Measurements from ENCODE around the gene TMPRSS6.

The TMPRSS6 gene

DNA sequence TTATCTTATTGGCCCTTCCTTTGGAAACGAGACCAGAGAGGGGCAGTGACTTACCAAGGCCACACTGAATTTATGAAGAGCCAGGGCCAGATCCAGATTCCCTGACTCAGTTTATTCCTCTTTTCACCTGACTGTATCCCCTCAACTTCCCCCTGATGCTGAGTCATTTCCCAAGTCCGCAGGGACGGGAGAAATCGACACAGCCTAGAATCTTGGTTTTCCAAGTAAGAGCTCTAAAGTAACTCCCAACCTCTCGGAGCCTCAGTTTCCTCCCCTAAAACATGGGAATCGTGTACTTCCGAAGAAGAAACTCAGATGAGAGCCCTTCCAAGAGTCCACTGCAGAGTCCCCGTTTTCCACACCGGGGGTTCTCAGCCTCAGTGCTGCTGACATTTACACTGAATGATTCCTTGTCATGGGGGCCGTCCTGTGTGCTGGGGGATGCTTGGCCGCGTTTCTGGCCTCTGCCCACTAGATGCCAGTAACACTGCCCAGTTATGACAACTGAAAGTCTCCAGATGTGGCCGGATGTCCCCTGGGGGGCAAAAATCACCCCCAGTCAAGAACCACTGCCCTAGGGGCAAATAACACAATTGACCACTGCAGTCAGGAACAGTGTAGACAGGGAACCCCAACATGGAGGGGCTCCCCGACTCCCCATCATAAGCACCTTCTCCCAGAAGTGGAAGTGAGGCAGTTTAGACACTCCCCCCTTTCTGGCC, 78.8 kb downstream of the TMPRSS6 start:
- no peak for DNase-seq

DNA sequence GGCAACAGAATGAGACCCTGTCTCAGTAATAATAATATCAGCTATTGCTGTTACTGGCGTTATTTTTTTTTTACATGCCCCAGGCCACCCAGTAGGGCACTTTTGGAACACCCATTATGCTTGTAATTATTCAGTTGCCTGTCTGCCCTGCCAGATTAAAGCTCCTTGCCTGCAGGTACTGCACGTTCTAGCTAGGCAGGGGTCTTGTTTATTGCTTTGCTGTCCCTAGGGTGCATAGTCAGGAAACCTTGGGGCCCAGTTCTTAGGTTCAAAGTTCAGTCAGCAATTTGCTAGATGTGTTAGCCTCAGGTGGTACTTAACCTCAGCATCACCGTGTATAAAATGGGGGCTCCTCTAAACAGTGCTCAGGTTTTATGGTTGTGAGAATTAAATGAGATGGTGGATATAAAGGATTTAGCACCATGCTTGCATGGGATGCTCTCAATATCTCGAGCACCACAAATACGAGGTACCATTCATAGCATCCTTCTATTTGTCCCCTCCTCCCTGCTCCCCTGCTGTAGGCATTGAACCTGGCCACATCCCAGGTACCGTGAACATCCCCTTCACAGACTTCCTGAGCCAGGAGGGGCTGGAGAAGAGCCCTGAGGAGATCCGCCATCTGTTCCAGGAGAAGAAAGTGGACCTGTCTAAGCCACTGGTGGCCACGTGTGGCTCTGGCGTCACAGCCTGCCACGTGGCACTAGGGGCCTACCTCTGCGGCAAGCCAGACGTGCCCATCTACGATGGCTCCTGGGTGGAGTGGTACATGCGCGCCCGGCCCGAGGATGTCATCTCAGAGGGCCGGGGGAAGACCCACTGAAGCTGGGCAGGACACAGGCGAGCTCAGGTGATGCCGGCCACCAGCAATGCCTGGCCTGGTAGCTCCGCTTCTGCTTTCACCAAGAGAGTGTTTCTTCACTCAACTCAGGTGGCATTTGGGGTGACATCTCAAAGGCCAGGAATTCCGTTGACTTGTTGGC, 80.5 kb downstream of the TMPRSS6 start:
- DNase-seq: no peak

DNA sequence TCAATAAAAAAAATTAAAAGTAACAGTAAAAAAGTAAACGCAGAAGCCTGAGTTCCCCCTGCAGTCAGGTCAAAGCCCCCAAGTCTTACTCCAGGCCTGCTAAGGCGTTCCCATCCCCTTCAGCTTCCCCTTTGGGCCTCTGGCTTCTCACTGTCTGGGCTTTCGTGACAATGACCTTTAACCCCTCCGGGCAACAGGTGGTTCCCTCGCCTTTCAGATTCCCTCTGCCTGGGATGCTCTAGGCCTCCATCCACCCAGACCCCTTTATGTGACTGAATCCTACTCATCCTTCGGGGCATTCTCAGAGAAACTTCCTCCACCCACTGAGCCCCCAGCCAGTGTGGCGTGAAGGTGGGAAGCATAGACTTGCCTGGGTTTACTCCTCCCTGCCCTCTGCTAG, 82.0 kb downstream of the TMPRSS6 start:
- DNase-seq: no peak

DNA sequence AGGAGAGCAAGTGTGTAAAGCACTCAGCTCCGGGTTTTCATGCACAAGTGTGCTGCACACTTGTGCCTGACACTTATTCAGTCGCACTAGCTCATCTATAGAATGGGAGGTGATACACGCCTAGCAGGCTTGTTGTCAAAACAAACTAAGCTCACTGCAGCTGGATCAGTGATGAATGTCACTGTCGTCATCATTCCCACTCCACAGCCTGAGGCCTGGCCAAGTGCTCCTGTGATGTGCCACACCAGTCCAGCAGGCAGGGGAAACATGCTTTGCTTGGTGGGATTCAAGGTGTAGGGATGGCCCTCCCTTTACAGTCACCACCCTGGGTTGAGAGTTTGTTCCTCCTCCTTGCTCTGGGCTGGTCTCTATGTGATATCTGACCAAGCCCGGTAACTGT, 83.2 kb downstream of the TMPRSS6 start:
- DNase-seq: peak in 4 of 51 donors; percentile 9 to 31 (median 14)

DNA sequence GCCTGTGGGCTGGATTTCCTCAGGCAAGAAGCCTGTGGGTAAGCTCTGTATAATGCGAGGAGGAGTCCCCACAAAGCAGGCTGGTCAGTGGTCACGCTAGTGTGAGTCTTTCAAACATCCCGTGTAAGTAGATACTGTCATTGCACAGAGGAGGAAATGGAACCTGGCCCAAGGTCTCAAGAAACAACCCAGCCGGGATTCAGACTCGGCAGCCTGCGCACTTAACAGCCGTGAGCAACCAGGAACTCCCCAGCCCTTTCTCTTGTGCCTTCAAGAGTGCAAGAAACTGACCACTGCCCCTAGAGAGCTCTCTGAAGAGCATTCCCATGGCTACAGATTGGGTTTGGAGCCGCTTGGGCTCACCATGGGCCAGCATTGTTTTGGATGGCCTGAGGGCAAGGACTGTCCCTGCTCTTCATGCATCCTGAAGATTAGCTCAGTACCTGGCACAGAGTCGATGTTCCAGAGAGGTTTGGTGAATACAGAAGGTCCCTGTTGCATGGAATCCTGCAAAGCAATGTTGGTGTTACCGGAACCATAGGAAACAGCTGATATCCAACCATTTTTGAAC, 83.9 kb downstream of the TMPRSS6 start:
- DNase-seq: no peak

DNA sequence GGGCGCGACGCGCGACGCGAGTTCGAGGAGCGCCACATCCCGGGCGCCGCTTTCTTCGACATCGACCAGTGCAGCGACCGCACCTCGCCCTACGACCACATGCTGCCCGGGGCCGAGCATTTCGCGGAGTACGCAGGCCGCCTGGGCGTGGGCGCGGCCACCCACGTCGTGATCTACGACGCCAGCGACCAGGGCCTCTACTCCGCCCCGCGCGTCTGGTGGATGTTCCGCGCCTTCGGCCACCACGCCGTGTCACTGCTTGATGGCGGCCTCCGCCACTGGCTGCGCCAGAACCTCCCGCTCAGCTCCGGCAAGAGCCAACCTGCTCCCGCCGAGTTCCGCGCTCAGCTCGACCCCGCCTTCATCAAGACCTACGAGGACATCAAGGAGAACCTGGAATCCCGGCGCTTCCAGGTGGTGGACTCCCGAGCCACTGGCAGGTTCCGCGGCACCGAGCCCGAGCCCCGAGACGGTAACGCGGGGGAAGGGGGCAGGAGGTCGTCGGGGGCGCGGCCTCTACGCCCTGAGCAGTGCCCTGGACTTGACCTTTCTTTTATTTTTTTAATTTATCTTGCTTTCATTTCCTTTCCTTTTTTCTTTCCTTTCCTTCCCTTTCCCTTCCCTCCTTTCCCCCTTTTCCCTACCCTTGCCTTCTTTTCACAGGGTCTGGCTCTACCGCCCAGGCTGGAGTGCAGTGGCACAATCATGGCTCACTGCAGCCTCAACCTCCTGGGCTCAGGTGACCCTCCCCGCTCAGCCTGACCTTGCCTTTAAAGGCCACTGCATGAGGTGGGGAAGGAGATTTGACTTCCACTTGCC, 85.0 kb downstream of the TMPRSS6 start:
- no peak for DNase-seq

DNA sequence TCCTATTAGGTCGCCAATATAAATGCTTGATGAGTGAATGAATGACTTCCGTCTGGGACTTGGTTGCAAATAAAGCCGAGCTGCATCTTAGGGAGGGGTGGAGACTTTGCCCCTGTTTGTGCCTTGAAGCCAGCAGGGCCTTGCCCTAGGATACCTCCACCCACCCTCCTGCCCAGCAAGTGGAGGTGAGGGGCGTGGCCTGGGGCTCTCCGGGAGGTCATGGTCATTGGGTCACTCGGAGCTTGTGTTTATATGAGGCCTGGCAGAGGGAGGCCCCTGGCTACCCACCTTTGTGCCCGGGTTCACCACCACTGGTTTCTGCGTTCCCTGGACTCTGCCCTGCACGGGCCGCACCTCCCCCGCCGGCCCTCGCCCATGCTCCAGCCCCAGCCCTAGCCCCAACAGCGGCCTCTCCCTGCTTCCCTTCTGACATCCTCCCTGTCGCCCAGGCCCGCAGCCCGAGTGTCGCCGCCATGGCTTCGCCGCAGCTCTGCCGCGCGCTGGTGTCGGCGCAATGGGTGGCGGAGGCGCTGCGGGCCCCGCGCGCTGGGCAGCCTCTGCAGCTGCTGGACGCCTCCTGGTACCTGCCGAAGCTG, 85.7 kb downstream of the TMPRSS6 start:
- no peak for DNase-seq

DNA sequence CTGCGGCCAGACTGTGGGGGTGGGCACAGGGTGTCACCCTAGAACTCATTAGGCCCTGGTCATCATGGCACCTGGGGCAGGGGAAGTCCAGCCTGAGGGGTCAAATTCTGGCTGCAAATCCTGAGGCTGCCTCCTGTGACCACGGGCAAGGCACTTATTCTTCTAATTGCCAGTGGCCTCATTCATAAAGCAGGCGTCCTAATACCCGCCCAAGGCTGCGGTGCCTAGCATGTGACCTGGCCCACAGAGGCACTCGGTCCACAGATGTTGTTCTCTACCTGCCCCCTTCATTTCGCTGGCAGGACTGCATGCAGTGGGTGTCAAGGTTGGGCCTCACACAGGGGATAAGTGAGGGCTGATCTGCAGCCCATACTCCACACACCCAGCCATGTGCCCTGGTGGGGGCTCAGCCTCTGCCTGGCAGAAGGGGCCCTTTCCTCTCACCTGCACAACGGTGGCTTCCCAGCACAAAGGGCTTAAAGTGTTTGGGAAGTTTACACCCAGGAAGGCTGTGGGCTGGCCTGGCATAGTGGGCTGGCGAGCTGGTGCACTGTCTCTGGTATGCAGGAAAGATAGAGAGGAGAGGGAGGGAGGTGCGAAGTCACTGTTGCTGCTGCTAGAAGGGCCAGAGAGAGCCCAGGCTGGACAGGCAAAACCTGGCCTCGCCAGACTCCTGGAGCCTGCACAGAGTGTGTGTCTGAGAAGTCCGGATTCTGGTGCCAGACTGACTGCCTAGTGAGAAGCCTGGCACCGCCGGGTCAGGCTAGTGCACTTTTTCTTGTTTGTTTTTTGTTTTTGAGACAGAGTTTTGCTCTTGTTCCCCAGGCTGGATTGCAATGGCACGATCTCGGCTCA, 86.8 kb downstream of the TMPRSS6 start:
- peak in 12 of 51 donors; percentile 7 to 49 (median 22) for DNase-seq

DNA sequence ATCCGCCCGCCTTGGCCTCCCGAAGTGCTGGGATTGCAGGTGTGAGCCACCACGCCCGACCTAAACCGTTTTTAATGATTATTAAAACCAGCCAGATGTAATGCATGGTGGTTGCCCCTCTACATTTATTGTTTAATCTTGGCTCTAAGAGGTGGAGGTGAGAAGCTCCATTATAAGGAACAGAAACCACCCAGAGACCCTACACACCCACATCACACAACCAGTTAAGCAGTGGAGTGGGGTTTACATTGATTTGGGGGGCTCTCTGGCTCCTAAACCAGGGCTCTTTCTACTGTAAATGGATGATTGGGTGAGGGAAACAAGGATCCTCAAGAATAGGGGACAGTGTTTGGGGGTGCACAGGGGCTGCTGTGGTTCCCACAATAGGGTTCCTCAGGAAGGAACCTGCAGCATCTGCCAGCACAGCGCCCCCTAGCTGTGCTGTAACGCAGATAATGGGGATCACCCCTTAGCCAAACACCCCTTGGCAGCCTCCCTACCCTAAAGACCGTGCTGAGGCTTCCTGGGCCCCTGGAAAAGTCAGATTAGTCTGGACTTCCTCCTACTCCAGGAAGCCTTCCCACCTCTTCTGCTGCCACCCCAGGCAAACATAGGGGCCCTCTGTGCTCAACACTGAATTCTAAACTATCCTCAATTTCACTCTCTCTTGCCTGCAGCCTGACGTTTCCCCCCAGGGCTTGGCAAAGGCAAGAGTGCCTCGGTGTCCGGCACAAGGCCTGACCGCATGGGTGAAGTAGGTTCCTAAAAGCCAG, 87.6 kb downstream of the TMPRSS6 start:
- DNase-seq: peak in 19 of 51 donors; percentile 5 to 65 (median 26)

DNA sequence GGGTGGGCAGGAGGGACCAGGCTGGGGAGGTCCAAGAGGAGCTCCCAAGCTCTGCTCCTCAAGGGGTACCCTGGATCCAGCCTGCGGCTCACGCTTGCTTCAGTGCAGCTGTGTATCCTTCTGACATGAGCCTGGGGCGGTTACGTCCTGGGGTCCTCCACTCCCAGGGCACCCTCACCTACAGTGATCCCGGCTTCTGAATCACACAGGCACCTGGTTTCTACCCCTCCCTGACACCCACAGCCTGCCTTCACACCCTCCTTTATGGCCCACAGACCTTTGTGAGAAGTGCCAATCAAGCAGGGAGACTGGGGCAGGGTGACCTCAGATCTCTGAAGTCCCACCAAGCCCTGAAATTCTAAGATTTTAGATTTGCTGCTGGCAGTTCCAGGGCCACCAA, 88.5 kb downstream of the TMPRSS6 start:
- DNase-seq: no peak

DNA sequence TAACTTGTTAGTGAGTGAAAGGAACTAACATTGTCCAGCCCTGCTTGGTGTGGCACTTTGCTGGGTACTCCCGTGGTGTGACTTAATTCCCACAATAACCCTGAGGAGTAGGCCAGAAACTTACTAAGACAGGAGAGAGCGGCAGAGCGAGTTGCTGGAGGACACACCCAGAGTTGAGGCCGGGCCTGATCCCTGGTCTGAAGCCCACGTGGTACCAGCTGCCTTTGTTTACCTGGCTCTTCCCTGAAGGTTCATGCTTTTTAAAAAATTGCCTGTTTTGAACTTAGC, 89.4 kb downstream of the TMPRSS6 start:
- DNase-seq: peak in 12 of 51 donors; percentile 27 to 63 (median 46)

DNA sequence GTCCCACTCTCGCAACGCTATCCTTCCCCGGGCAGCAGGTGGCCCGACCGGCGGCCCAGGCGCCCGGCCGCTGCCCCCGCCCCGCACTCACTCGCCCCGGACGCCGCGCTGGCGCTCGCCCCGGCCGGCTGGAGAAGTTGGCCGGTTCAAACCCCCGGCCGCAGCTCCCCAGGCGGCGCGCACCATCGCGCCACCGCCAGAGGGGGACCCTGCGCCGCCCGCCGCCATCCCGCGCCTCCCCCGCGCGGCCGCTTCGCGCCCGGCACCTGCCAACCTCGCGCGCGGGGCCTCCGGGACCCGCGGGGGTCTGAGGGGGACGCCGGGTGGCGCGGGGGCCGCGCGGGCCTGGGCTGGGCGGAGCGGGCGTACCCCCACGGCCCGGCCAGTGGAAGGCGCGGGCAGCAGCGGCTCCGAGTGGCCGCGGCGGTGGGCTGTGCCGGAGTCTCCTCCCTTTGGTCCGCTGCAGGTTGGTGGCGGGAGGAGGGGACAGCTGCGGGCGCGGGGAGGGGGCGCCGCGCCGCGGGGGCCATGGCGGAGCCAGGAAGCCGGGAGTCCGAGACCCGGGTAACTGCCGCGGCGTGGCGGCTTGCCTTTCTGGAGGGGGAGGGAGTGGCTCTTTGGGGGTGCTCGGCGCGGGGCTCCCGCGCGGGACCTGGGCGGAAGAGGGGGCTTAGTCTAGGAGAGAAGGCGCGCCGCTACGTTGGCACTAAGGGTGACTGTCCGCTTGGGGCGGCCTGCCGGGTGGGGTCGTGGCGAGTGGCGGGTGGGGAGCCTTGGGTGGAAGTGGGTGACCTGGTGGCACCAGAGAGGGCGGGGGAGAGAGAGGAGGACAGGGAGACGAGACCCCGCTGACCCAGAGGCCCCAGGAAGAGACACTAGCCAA, 90.0 kb downstream of the TMPRSS6 start, which contains the start of the genes MPST and TST:
TSS of gene MPST (plus strand) at position 434 of the 883 bp plus-strand sequence. CDS start at position 529, 95 bp downstream.
TSS of gene TST (minus strand) at position 139 of the 883 bp plus-strand sequence. CDS start 715 bp downstream, outside the sequence.
- peak in 50 of 51 donors; percentile 25 to 87 (median 74) for DNase-seq

DNA sequence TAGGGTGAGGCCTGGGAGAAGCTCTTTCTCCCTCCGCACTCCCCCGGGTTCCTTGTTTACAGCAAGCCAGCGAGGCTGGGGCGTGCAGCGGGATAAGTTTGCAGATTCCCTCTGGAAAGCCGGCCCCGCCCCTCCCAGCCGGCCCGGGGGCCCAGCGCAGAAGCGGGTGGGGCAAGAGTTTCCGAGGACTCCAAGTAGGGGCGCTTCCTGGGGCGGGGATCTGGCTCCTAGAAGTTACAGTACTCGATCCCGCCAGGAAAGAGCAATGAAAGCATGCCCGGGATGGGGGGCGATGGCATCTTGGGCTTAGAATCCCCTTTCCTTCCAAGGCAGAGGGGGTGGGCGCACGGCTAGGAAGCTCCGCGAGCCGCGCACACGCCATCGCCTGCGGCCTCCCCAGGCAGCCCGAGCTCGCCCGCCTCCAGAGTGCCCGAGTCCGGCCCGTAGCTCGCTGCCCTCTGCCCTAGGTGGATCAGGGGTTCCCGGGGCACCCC, 90.7 kb downstream of the TMPRSS6 start:
- peak in 24 of 51 donors; percentile 24 to 69 (median 49) for DNase-seq

DNA sequence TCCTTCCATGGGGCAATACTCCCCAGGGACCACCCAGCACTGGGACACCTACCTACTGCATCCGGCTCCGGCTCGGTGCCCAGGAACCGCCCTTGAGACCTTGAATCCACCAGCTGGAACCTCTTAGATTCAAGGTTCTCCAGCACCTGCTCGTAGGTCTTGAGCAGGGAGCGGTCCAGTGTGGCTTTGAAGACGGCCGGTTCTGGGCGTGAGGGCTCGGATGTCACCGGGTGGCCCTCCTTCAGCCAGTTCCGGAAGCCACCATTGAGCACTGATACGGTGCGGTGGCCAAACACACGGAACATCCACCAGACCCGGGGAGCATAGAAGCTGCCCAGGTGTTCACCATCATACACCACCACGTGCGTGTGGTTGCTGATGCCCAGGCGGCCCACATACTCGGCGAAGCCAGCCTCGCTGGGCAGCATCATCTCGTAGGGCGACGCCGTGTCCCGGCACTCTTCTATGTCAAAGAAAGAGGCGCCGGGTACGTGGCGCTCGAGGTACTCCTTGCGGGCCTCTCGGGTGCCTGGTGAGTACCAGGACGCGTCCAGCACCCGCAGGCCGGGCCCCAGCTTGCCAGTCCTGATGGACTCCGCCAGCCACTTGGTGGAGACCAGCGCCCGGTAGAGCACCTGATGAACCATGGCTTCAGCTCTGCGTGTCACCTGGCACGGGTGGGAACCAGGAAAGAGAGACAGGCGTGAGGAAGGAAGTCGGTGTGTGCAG, 91.3 kb downstream of the TMPRSS6 start:
- peak in 5 of 51 donors; percentile 20 to 65 (median 47) for DNase-seq

DNA sequence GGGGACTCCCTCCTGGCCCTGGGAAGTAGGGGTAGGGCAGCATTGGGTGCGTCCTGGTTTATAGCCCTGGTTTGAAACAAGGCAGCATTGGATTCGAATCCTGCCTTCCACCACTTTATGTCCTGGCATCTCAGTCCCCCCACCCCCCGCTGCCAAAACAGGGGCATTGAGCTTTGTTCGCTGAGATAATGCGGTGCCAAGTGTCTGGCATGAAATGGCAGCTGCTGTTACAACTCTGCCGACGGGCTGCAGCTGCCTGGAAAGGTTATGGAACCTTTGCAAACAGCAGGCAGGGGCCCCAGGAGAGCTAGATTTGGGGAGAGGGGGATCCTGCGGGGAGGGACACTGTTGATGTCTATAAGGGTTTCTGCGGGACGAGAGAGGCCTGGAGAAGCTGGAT, 92.2 kb downstream of the TMPRSS6 start:
- peak in 2 of 51 donors; percentile 25 to 32 for DNase-seq

DNA sequence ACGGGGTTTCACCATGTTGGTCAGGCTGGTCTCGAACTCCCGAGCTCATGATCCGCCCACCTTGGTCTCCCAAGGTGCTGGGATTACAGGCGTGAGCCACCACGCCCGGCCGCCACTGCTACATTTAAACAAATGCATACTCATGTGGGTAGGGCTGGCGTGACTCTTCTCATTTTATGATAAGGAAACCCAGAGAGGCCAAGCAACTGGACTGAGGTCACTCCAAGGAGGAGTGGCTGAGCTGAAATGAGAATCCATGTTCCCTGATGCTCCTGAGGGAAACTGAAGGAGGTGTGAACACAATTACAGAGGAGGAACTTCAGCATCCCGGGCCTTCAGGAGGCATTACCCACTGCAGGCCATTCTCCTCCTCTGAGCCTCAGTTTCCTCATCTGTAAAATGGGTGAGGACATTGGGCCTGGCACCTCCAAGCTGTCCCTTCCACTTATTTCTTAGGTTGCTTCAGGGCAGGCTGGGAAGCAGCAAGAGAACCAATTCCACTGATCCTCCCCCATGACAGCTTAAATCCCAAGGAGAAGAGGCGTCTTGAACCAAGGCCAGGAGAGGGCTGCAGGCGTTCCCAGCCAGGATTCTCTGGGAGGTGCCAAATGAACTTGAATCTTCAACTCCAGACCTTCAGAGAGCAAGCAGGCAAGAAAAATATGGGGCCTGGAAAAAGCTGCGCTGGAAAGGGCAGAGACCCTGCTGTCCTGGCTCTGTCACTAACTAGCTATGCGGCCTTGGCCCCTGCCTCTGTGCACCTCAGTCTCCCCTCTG, 93.2 kb downstream of the TMPRSS6 start:
- no peak for DNase-seq

Data from hypothalamus (tissue), 51 donors.